Adrenal gland (tissue), 12 donors: ENCODE results near the gene MAZ. TPM values are rescaled to one million over a fixed set of nuclear protein-coding genes. Genes with fewer than 3 reads are reported as not detected.

ENCODE experiments used
- DNase-seq, 7 donors: peaks; one replicate each; pipeline ENCODE4 v3.0.0-alpha.2; 2019 to 2020
- H3K27ac ChIP-seq, 5 donors: fragments of 200-600 bp; sonication (generic) in 4 of 5; 1 replicate in 3 of 5; 2 replicates in 2 of 5; pipeline versions ENCODE4 v1.5.1 to v1.8.0; 2016 to 2020; ENCODE audit warnings: mild to moderate bottlenecking in 1 of 5
- H3K27me3 ChIP-seq: fragments of 200-600 bp; 2 replicates; pipeline ENCODE4 v1.8.0; 2021
- H3K36me3 ChIP-seq, 2 donors: fragments of 200-600 bp; replicated peaks in 1 of 2; 1 replicate in 1 of 2; 2 replicates in 1 of 2; pipeline versions ENCODE4 v1.5.1 to v1.8.0; 2018 to 2022
- H3K4me1 ChIP-seq, 2 donors: fragments of 200-600 bp; replicated peaks in 1 of 2; 1 replicate in 1 of 2; 2 replicates in 1 of 2; pipeline versions ENCODE4 v1.5.1 to v1.8.0; 2018 to 2021
- H3K4me3 ChIP-seq, 4 donors: fragments of 200-600 bp; sonication (generic) in 3 of 4; one replicate each; pipeline ENCODE4 v1.5.1; 2016 to 2018
- H3K9me3 ChIP-seq, 3 donors: fragments of 200-600 bp; sonication (generic) in 1 of 3; replicated peaks in 1 of 3; 1 replicate in 2 of 3; 2 replicates in 1 of 3; pipeline versions ENCODE4 v1.5.1 to v1.8.0; 2016 to 2021
- POLR2A ChIP-seq, 2 donors: fragments of 450-650 bp; IDR thresholded peaks; one replicate each; pipeline ENCODE4 v1.6.1; 2017; ENCODE audit warnings: antibody characterized with exemption in 2 of 2, mild to moderate bottlenecking in 2 of 2, moderate library complexity in 1 of 2
- WGBS, 4 donors: extraction: QIAGEN DNeasy Blood & Tissue Kit in 2 of 4; methylation state at CpG; one replicate each; pipeline versions ENCODE4 v1.1.5 to v1.1.7; 2013 to 2017; 5-methylcytosine and 5-hydroxymethylcytosine counted together
- intact Hi-C, 2 donors: fragments of 100-400 bp; cut with DNase I; formaldehyde crosslinking; loops; one replicate each; pipeline versions ENCODE4 v1.14.1 to v1.15.0; 2022 to 2023
- polyA plus RNA-seq, 3 donors: library from polyadenylated mRNA; stranded (reverse); fragments of 200-250 nt in 2 of 3; fragments of 350-450 nt in 1 of 3; fragmentation: Illumina TruSeq in 1 of 3; extraction: RNeasy Lipid Tissue Mini Kit (QIAGEN cat#74804) in 1 of 3; gene quantifications; one replicate each; pipeline ENCODE4 v1.2.3, GENCODE V29; 2013 to 2014
- small RNA-seq, 2 donors: library from RNA; depleted of rRNA; stranded (forward); fragments of <200 nt; gene quantifications; one replicate each; pipeline ENCODE3, GENCODE V24; 2016
- total RNA-seq, 9 donors: library from RNA; depleted of rRNA in 4 of 9; stranded (reverse); fragments of >200 nt in 4 of 9; fragments of 120-200 nt in 1 of 9; fragmentation: NEBNext Ultra II Directional in 1 of 9; extraction: Animal tissue kit (Norgen Biotek cat#: 25700) in 1 of 9; gene quantifications; one replicate each; pipeline versions ENCODE4 v1.1.0 to v1.2.4, GENCODE V29; 2013 to 2023
- TF ChIP-seq, protein P1 (sequence below), 6 experiments: fragments of 450-650 bp in 4 of 6; fragments of 200-600 bp in 2 of 6; sonication (generic) in 1 of 6; IDR thresholded peaks; 1 replicate in 5 of 6; 2 replicates in 1 of 6; pipeline versions ENCODE4 v1.5.1 to v1.8.0; 2016 to 2021; ENCODE audit warnings: antibody characterized with exemption in 6 of 6, mild to moderate bottlenecking in 2 of 6, moderate library complexity in 1 of 6
- donor health status: healthy with polysubstance abuse.
- donor health status: Bipolar disorder and iron deficiency.
- donor health status: DM: yes; HTN: yes; CAD: no.
- donor health status: DM: no; HTN: no; CAD: no.
- donor health status: DM: no; HTN: no; CAD: no.
- donor health status: DM: yes; HTN: yes; CAD: no.

The MAZ gene
- total and polyA plus RNA-seq, 12 donors, result 78.8 to 304 (median 143) TPM

- H3K4me1 ChIP-seq, result peaks cover 17 to 22% of the 10 kb centered on the region in 2 donors
- no peaks in the 10 kb centered on the region for H3K27me3 ChIP-seq
- peak in 1 of 2 donors; percentile 48 for TF ChIP-seq POLR2A (IDR thresholded peaks at IDR 0.05)
- TF ChIP-seq, protein P1, sequence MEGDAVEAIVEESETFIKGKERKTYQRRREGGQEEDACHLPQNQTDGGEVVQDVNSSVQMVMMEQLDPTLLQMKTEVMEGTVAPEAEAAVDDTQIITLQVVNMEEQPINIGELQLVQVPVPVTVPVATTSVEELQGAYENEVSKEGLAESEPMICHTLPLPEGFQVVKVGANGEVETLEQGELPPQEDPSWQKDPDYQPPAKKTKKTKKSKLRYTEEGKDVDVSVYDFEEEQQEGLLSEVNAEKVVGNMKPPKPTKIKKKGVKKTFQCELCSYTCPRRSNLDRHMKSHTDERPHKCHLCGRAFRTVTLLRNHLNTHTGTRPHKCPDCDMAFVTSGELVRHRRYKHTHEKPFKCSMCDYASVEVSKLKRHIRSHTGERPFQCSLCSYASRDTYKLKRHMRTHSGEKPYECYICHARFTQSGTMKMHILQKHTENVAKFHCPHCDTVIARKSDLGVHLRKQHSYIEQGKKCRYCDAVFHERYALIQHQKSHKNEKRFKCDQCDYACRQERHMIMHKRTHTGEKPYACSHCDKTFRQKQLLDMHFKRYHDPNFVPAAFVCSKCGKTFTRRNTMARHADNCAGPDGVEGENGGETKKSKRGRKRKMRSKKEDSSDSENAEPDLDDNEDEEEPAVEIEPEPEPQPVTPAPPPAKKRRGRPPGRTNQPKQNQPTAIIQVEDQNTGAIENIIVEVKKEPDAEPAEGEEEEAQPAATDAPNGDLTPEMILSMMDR (IDR thresholded peaks at IDR 0.05), result no peak
- 44 to 56% (median 53%) methylated on average over 6 to 7 of the region's 7 CpGs for WGBS, 4 donors
- H3K4me3 ChIP-seq, result no peak overlapping the region
- H3K9me3 ChIP-seq, result no peaks in the 10 kb centered on the region
- H3K27ac ChIP-seq, result peak overlapping the region in 4 of 5 donors; percentile 43 to 79 (median 70)
- DNase-seq, result peak in 6 of 7 donors; percentile 58 to 72 (median 66)
- intact Hi-C loops, result no loop called here
- peaks cover 0 to 31% of the 10 kb centered on the region in 2 donors for H3K36me3 ChIP-seq
These were observed 50.9 kb downstream of the MAZ start for GRCh38 chr16:29857133-29857760.

GRCh38 chr16:29858149-29858849 is 52.0 kb downstream of the MAZ start:
- TF ChIP-seq POLR2A (IDR thresholded peaks at IDR 0.05), result no peak
- TF ChIP-seq, protein P1 (IDR thresholded peaks at IDR 0.05), result no peak
- Histone ChIP-seq H3K36me3 (peaks cover 0 to 31% of the 10 kb centered on the region in 2 donors), H3K4me1 (peaks cover 20 to 24% of the 10 kb centered on the region in 2 donors), H3K27ac (peak overlapping the region in 1 of 5 donors; percentile 65), H3K27me3 (no peaks in the 10 kb centered on the region), H3K4me3 (no peak overlapping the region), H3K9me3 (no peaks in the 10 kb centered on the region)
- 61 to 80% (median 72%) methylated on average over 8 to 10 of the region's 10 CpGs for WGBS, 4 donors
- no peak for DNase-seq
- intact Hi-C loops, result no loop called here

DNA sequence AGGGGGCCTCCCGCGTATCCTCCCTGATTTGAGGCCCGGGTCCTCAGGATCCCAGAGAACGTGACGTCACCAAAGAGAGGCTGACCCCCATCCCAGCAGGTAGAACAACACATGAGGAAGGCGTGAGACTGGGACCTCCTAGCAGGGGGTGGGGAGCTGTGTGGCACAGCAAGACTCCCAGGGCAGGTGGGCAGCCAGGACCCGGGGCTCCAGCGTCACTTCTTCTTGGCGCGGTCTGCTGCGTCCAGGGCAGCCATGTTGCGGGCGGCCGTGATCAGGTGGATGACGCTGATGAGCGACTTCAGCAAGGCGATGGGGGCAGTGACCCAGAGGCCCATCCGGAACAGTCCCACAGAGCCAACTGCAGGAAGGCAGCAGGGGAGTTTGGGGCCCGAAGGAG is 52.6 kb downstream of the MAZ start:
- intact Hi-C loops, result no loop called here
- TF ChIP-seq POLR2A (IDR thresholded peaks at IDR 0.05), result no peak
- TF ChIP-seq, protein P1 (IDR thresholded peaks at IDR 0.05), result no peak
- Histone ChIP-seq H3K9me3 (no peaks in the 10 kb centered on the region), H3K27me3 (no peaks in the 10 kb centered on the region), H3K4me3 (no peak overlapping the region), H3K4me1 (peaks cover 20 to 24% of the 10 kb centered on the region in 2 donors), H3K36me3 (peaks cover 0 to 31% of the 10 kb centered on the region in 2 donors), H3K27ac (no peak overlapping the region)
- 89 to 96% (median 94%) methylated on average over 8 to 19 of the region's 19 CpGs for WGBS, 4 donors
- peak in 2 of 7 donors; percentile 28 to 50 for DNase-seq

DNA sequence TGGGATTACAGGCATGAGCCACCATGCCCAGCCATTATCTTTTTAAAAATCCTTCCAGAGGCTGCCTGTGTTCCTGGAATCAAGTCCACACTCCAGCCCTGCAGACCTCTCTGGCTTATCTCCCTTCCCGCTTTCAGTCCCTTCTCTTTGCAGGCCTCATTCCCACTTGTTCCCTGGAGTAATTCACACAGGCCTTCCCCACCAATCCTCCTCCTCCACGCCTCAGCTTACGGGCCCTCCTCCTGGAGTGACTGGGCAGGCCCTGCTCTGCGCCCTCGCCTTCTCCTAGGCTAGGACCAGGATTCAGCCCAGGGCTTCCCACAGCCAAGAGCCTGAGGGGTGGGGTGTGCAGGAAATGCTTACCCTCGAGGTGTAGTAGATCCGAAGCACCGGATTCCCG is 53.9 kb downstream of the MAZ start:
- Histone ChIP-seq H3K4me1 (peaks cover 20 to 24% of the 10 kb centered on the region in 2 donors), H3K27me3 (no peaks in the 10 kb centered on the region), H3K4me3 (no peak overlapping the region), H3K9me3 (no peaks in the 10 kb centered on the region), H3K36me3 (peaks cover 0 to 31% of the 10 kb centered on the region in 2 donors), H3K27ac (no peak overlapping the region)
- WGBS, 4 donors, result 84 to 91% (median 87%) methylated on average over 7 to 9 of the region's 9 CpGs
- TF ChIP-seq, protein P1 (IDR thresholded peaks at IDR 0.05), result no peak
- TF ChIP-seq POLR2A (IDR thresholded peaks at IDR 0.05), result no peak
- DNase-seq, result no peak
- intact Hi-C loops, result no loop called here

Small RNA genes lying within 50 kb of the gene (small RNA-seq; reads per million reads assigned to genes)
- gene AC009133.6 (0 reads per million in 2 donors), gene AC120114.4 (0 reads per million in 2 donors)

Other genes starting within 250 kb of the MAZ start
- gene SPN, start 143.3 kb upstream of the MAZ start, total RNA-seq, result 1 to 10 TPM in 6 of 9 donors, under 1 TPM in 3; 0.24 to 2.6 (median 1.2) TPM
- gene SPN, start 143.3 kb upstream of the MAZ start, polyA plus RNA-seq, result 1 to 10 TPM in 1 of 3 donors, under 1 TPM in 2; 0.54 to 3.1 (median 0.64) TPM
- 100 to 1,000 TPM in 8 of 9 donors, 10 to 100 TPM in 1; 64.5 to 325 (median 136) TPM for gene QPRT, start 127.3 kb upstream of the MAZ start, total RNA-seq
- 100 to 1,000 TPM in 1 of 3 donors, 10 to 100 TPM in 2; 48.8 to 111 (median 54.7) TPM for gene QPRT, start 127.3 kb upstream of the MAZ start, polyA plus RNA-seq
- gene C16orf54, start 60.5 kb upstream of the MAZ start, total RNA-seq, result 1 to 10 TPM in 4 of 9 donors, under 1 TPM in 5; 0.11 to 1.8 (median 0.97) TPM
- under 1 TPM; 0.22 to 0.72 (median 0.61) TPM for gene C16orf54, start 60.5 kb upstream of the MAZ start, polyA plus RNA-seq
- under 1 TPM in 2 of 9 donors, not detected in 7; 0.07 to 0.11 TPM for gene ZG16, start 28.3 kb upstream of the MAZ start, total RNA-seq
- gene ZG16, start 28.3 kb upstream of the MAZ start, polyA plus RNA-seq, result under 1 TPM in 2 of 3 donors, not detected in 1; 0.16 to 0.20 TPM
- 10 to 100 TPM in 8 of 9 donors, 1 to 10 TPM in 1; 8.8 to 33.6 (median 16.7) TPM for gene KIF22, start 15.8 kb upstream of the MAZ start, total RNA-seq
- 100 to 1,000 TPM in 2 of 3 donors, 1 to 10 TPM in 1; 9.1 to 127 (median 112) TPM for gene KIF22, start 15.8 kb upstream of the MAZ start, polyA plus RNA-seq
- gene PRRT2, start 5.7 kb downstream of the MAZ start, total RNA-seq, result 1 to 10 TPM in 8 of 9 donors, not detected in 1; 1.4 to 8.8 (median 2.2) TPM
- 10 to 100 TPM in 1 of 3 donors, 1 to 10 TPM in 1, under 1 TPM in 1; 0.97 to 32.0 (median 5.0) TPM for gene PRRT2, start 5.7 kb downstream of the MAZ start, polyA plus RNA-seq
- 10 to 100 TPM; 17.1 to 47.1 (median 39.8) TPM for gene PAGR1, start 9.6 kb downstream of the MAZ start, total RNA-seq
- 10 to 100 TPM; 14.2 to 89.1 (median 60.9) TPM for gene PAGR1, start 9.6 kb downstream of the MAZ start, polyA plus RNA-seq
- gene MVP, start 13.9 kb downstream of the MAZ start, total RNA-seq, result 100 to 1,000 TPM in 8 of 9 donors, 10 to 100 TPM in 1; 73.9 to 492 (median 350) TPM
- gene MVP, start 13.9 kb downstream of the MAZ start, polyA plus RNA-seq, result 100 to 1,000 TPM; 200 to 470 (median 321) TPM
- 100 to 1,000 TPM in 7 of 9 donors, 10 to 100 TPM in 2; 84.7 to 203 (median 150) TPM for gene CDIPT, start 56.7 kb downstream of the MAZ start, total RNA-seq
- 10 to 100 TPM; 44.9 to 89.0 (median 74.5) TPM for gene CDIPT, start 56.7 kb downstream of the MAZ start, polyA plus RNA-seq
- gene SEZ6L2, start 93.0 kb downstream of the MAZ start, total RNA-seq, result 100 to 1,000 TPM in 1 of 9 donors, 10 to 100 TPM in 7, 1 to 10 TPM in 1; 7.5 to 302 (median 44.4) TPM
- 10 to 100 TPM; 14.5 to 20.1 (median 20.1) TPM for gene SEZ6L2, start 93.0 kb downstream of the MAZ start, polyA plus RNA-seq
- gene ASPHD1, start 94.0 kb downstream of the MAZ start, total RNA-seq, result 1 to 10 TPM in 7 of 9 donors, under 1 TPM in 2; 0.34 to 9.3 (median 4.4) TPM
- gene ASPHD1, start 94.0 kb downstream of the MAZ start, polyA plus RNA-seq, result 10 to 100 TPM in 1 of 3 donors, 1 to 10 TPM in 2; 2.4 to 15.8 (median 7.2) TPM
- gene KCTD13, start 119.7 kb downstream of the MAZ start, total RNA-seq, result 10 to 100 TPM in 8 of 9 donors, 1 to 10 TPM in 1; 6.2 to 39.4 (median 20.6) TPM
- gene KCTD13, start 119.7 kb downstream of the MAZ start, polyA plus RNA-seq, result 10 to 100 TPM; 13.2 to 37.1 (median 33.3) TPM
- gene TMEM219, start 155.6 kb downstream of the MAZ start, total RNA-seq, result 100 to 1,000 TPM; 113 to 300 (median 190) TPM
- gene TMEM219, start 155.6 kb downstream of the MAZ start, polyA plus RNA-seq, result 100 to 1,000 TPM; 100 to 278 (median 272) TPM
- 10 to 100 TPM; 40.0 to 95.0 (median 73.4) TPM for gene TAOK2, start 167.3 kb downstream of the MAZ start, total RNA-seq
- 100 to 1,000 TPM in 1 of 3 donors, 10 to 100 TPM in 2; 36.6 to 135 (median 51.0) TPM for gene TAOK2, start 167.3 kb downstream of the MAZ start, polyA plus RNA-seq
- 10 to 100 TPM; 11.0 to 35.0 (median 18.7) TPM for gene HIRIP3, start 189.1 kb downstream of the MAZ start, total RNA-seq
- 10 to 100 TPM; 12.6 to 24.9 (median 20.2) TPM for gene HIRIP3, start 189.1 kb downstream of the MAZ start, polyA plus RNA-seq
- 100 to 1,000 TPM in 2 of 9 donors, 10 to 100 TPM in 7; 31.8 to 120 (median 71.2) TPM for gene INO80E, start 189.7 kb downstream of the MAZ start, total RNA-seq
- gene INO80E, start 189.7 kb downstream of the MAZ start, polyA plus RNA-seq, result 100 to 1,000 TPM in 2 of 3 donors, 10 to 100 TPM in 1; 42.8 to 362 (median 103) TPM
- 10 to 100 TPM in 1 of 9 donors, 1 to 10 TPM in 5, under 1 TPM in 2, not detected in 1; 0.35 to 14.8 (median 2.8) TPM for gene DOC2A, start 204.5 kb downstream of the MAZ start, total RNA-seq
- gene DOC2A, start 204.5 kb downstream of the MAZ start, polyA plus RNA-seq, result 10 to 100 TPM in 1 of 3 donors, 1 to 10 TPM in 1, under 1 TPM in 1; 0.60 to 33.0 (median 9.5) TPM
- gene C16orf92, start 216.7 kb downstream of the MAZ start, total RNA-seq, result not detected
- gene C16orf92, start 216.7 kb downstream of the MAZ start, polyA plus RNA-seq, result not detected
- 1 to 10 TPM in 2 of 9 donors, under 1 TPM in 4, not detected in 3; 0.11 to 3.1 (median 0.61) TPM for gene TLCD3B, start 224.7 kb downstream of the MAZ start, total RNA-seq
- gene TLCD3B, start 224.7 kb downstream of the MAZ start, polyA plus RNA-seq, result 10 to 100 TPM in 1 of 3 donors, 1 to 10 TPM in 1, under 1 TPM in 1; 0.40 to 10.6 (median 1.8) TPM